T-cell (primary cell): ENCODE data around the gene ECHS1. TPM values are rescaled to one million over a fixed set of nuclear protein-coding genes. Genes with fewer than 3 reads are reported as not detected.
A peak's percentile ranks its signal among the peaks of the same experiment; 100 is the strongest.

Source experiments
- ATAC-seq, 4 experiments: fragments of 200-7000 bp in 3 of 4; fragments of 150-1000 bp in 1 of 4; cut with Tn5 transposase; replicated peaks in 1 of 4; 1 replicate in 3 of 4; 2 replicates in 1 of 4; pipeline ENCODE4 v1.10.0; 2021; ENCODE audit warnings: moderate library complexity in 3 of 4, mild to moderate bottlenecking in 2 of 4, moderate number of reproducible peaks in 1 of 4
- CTCF ChIA-PET, 2 donors: fragments of 300-600 bp; sonication (Branson Sonifier 250); formaldehyde crosslinking; loops; one replicate each; lab custom pipeline; 2022; ENCODE audit warnings: antibody characterized with exemption in 2 of 2; lab: Charles Lee
- POLR2A ChIA-PET, 2 donors: fragments of 300-600 bp; sonication (Branson Sonifier 250); formaldehyde crosslinking; loops; one replicate each; lab custom pipeline; 2022; ENCODE audit warnings: antibody characterized with exemption in 2 of 2; lab: Charles Lee
- DNase-seq, 35 experiments: peaks; one replicate each; pipeline versions ENCODE4 v3.0.0 to v3.0.0-alpha.2; 2013 to 2023
- H3K27ac ChIP-seq: one replicate; pipeline ENCODE4 v1.5.1; 2013; ENCODE audit warnings: low read length
- H3K27me3 ChIP-seq, 2 experiments: replicated peaks in 1 of 2; 1 replicate in 1 of 2; 2 replicates in 1 of 2; pipeline versions ENCODE4 v1.6.1 to v1.7.0; 2013; ENCODE audit warnings: low read length in 1 of 2, mixed read lengths in 1 of 2; ENCODE audit not compliant: control insufficient read depth in 2 of 2, insufficient read depth in 2 of 2; ENCODE audit errors: extremely low read depth in 1 of 2
- H3K36me3 ChIP-seq, 2 donors: 1 replicate in 1 of 2; 2 replicates in 1 of 2; pipeline versions ENCODE4 v1.6.1 to v1.7.0; 2013; ENCODE audit warnings: low read length in 1 of 2; ENCODE audit not compliant: control insufficient read depth in 2 of 2, insufficient read depth in 1 of 2; ENCODE audit errors: extremely low read depth in 1 of 2
- H3K4me1 ChIP-seq, 2 experiments: 1 replicate in 1 of 2; 2 replicates in 1 of 2; pipeline versions ENCODE4 v1.6.1 to v1.7.0; 2013; ENCODE audit warnings: low read length in 2 of 2, mixed read lengths in 1 of 2; ENCODE audit not compliant: insufficient read depth in 2 of 2, control insufficient read depth in 1 of 2; ENCODE audit errors: extremely low read depth in 1 of 2
- H3K4me3 ChIP-seq, 2 donors: 1 replicate in 1 of 2; 2 replicates in 1 of 2; pipeline versions ENCODE4 v1.5.1 to v1.7.0; 2013; ENCODE audit warnings: mild to moderate bottlenecking in 2 of 2, low read length in 1 of 2, moderate library complexity in 1 of 2; ENCODE audit not compliant: control insufficient read depth in 1 of 2; ENCODE audit errors: extremely low read depth in 1 of 2
- H3K9me3 ChIP-seq: 2 replicates; pipeline ENCODE4 v1.7.0; 2013
- H3K27ac Mint-ChIP-seq, 2 donors: one replicate each; pipeline ENCODE4 v1.8.0; 2020 to 2021; ENCODE audit warnings: mild to moderate bottlenecking in 2 of 2, mixed read lengths in 2 of 2
- H3K27me3 Mint-ChIP-seq, 2 donors: one replicate each; pipeline ENCODE4 v1.8.0; 2021 to 2022; ENCODE audit warnings: mixed read lengths in 2 of 2
- H3K36me3 Mint-ChIP-seq: one replicate; pipeline ENCODE4 v1.8.0; 2021; ENCODE audit warnings: mixed read lengths
- H3K4me1 Mint-ChIP-seq, 3 donors: one replicate each; pipeline ENCODE4 v1.8.0; 2020 to 2022; ENCODE audit warnings: mixed read lengths in 3 of 3, mild to moderate bottlenecking in 1 of 3
- H3K4me3 Mint-ChIP-seq, 3 donors: one replicate each; pipeline ENCODE4 v1.8.0; 2020 to 2022; ENCODE audit warnings: mild to moderate bottlenecking in 3 of 3, mixed read lengths in 3 of 3, moderate library complexity in 3 of 3
- H3K9me3 Mint-ChIP-seq, 3 donors: one replicate each; pipeline ENCODE4 v1.8.0; 2020 to 2022; ENCODE audit warnings: mixed read lengths in 3 of 3
- WGBS: methylation state at CpG from one replicate; pipeline ENCODE4 v1.1.5; 2013; ENCODE audit warnings: missing lambda C conversion rate; ENCODE audit not compliant: insufficient coverage; 5-methylcytosine and 5-hydroxymethylcytosine counted together
- total RNA-seq, 35 experiments: library from RNA in 6 of 35; stranded (reverse) in 6 of 35; fragments of 120-200 nt in 1 of 35; gene quantifications; one replicate each; pipeline versions ENCODE4 v1.2.1 to v1.2.4 and lab custom pipeline; 2013 to 2026

Gene ECHS1
- total RNA-seq, 5 donors from 2014 or later (not counting 1 experiment from before 2014, with no cell fraction given), result 17.6 to 31.7 (median 27.2) TPM

DNA sequence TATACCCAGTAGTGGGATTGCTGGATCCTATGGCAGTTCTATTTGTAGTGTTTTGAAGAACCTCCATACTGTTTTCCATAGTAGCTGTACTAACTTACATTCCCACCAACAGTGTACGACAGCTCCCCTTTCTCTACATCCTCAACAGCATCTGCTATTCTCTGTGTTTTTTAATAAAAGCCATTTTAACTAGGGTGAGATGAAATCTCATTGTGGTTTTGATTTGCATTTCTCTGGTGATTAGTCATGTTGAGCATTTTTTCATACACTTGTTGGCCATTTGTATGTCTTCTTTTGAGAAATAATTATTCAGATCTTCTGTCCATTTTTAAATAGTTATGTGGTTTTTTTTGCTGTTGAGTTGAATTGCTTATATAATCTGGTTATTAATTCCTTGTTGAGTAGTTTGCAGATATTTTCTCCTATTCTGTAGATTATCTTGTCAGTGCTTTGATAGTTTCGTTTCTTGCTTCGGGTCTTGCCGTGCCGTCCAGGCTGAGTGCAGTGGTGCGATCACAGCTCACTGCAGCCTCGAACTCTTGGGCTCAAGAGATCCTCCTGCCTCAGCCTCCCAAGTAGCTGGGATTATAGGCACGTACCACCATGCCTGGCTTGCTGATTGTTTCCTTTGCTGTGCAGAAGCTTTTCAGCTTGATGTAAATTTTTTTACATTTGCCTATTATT is 32.8 kb upstream of the ECHS1 start:
- ATAC-seq, result peak in 1 of 4 experiments; percentile 23
- POLR2A ChIA-PET, result no interaction called here

DNA sequence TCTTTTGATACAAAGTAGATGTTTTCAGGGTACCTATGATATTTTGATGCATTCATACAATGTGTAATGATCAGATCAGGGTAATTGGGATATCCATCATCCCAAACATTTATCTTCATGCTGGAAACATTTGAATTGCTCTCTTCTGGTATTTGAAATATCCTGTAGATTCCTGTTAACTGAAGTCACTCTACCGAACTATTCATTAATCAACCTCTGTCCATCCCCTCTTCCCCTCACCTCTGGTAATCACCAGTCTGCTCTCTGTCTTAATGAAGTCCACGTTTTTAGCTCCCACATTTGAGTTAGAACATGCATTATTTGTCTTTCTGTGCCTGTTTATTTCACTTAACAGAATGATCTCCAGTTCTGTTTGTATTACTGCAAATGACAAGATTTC is 32.1 kb upstream of the ECHS1 start:
- ATAC-seq (no peak), DNase-seq (no peak)
- POLR2A ChIA-PET, result no interaction called here
- Mint-ChIP-seq H3K36me3 (peaks cover 70% of the 10 kb centered on the region), H3K27me3 (no peaks in the 10 kb centered on the region), H3K9me3 (peaks cover 0 to 7% (median 0%) of the 10 kb centered on the region in 3 donors), H3K4me3 (no peak overlapping the region), H3K27ac (no peak overlapping the region), H3K4me1 (peaks cover 49 to 58% (median 51%) of the 10 kb centered on the region in 3 donors)
- Histone ChIP-seq H3K36me3 (peaks cover 5 to 52% of the 10 kb centered on the region in 2 donors), H3K4me1 (peaks cover 0 to 12% of the 10 kb centered on the region in 2 experiments), H3K4me3 (no peak overlapping the region), H3K27ac (no peak overlapping the region), H3K27me3 (no peaks in the 10 kb centered on the region), H3K9me3 (no peaks in the 10 kb centered on the region)
- CTCF ChIA-PET, result no interaction called here
- 59% methylated on average over 2 of the region's 2 CpGs for WGBS

More for the DNA sequence above, 32.8 kb upstream of the ECHS1 start:
- no peaks in the 10 kb centered on the region for H3K27me3 Mint-ChIP-seq
- H3K4me1 Mint-ChIP-seq, result peaks cover 44 to 54% (median 51%) of the 10 kb centered on the region in 3 donors
- peaks cover 5 to 55% of the 10 kb centered on the region in 2 donors for H3K36me3 ChIP-seq
- H3K9me3 ChIP-seq, result no peaks in the 10 kb centered on the region
- no peak for DNase-seq
- peaks cover 74% of the 10 kb centered on the region for H3K36me3 Mint-ChIP-seq
- H3K27me3 ChIP-seq, result no peaks in the 10 kb centered on the region
- CTCF ChIA-PET, result interaction anchor here in 1 of 2 donors (0.7 kb wide), 1 partner anchor 72 kb away, joined by 3 read pairs; no protein-coding TSS in a partner anchor
- WGBS, result 67% methylated on average over 1 of the region's 8 CpGs
- H3K9me3 Mint-ChIP-seq, result peaks cover 3 to 8% (median 4%) of the 10 kb centered on the region in 3 donors
- no peak overlapping the region for H3K4me3 ChIP-seq
- H3K4me1 ChIP-seq, result peaks cover 0 to 6% of the 10 kb centered on the region in 2 experiments
- H3K27ac Mint-ChIP-seq, result peak overlapping the region in 1 of 2 donors; percentile 25
- no peak overlapping the region for H3K27ac ChIP-seq
- no peak overlapping the region for H3K4me3 Mint-ChIP-seq

DNA sequence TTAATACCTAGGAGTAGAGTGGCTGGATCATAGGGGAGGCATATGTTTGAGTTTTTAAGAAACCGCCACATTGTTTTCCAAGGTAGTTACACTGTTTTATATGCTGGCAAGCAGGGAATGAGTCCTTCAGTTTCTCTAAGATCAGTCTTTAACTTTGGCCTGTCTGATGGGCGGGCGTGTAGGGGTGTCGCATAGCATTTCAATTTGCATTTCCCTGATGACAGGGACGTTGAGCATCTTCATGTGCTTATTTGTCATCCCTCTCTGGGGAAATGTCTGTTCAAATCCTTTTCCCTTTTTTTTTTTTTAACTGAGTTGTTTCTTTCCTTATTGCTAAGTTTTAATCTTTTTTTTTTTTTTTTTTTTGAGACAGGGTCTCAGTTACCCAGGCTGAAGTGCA is 30.6 kb upstream of the ECHS1 start:
- 100% methylated on average over 1 of the region's 5 CpGs for WGBS
- Histone ChIP-seq H3K4me3 (no peak overlapping the region), H3K9me3 (no peaks in the 10 kb centered on the region), H3K4me1 (peaks cover 0 to 15% of the 10 kb centered on the region in 2 experiments), H3K36me3 (peaks cover 5 to 50% of the 10 kb centered on the region in 2 donors), H3K27ac (no peak overlapping the region), H3K27me3 (no peaks in the 10 kb centered on the region)
- H3K27me3 Mint-ChIP-seq, result no peaks in the 10 kb centered on the region
- peaks cover 38 to 52% (median 50%) of the 10 kb centered on the region in 3 donors for H3K4me1 Mint-ChIP-seq
- no peak overlapping the region for H3K4me3 Mint-ChIP-seq
- peaks cover 64% of the 10 kb centered on the region for H3K36me3 Mint-ChIP-seq
- ChIA-PET CTCF (no interaction called here), POLR2A (no interaction called here)
- no peak for ATAC-seq
- H3K27ac Mint-ChIP-seq, result no peak overlapping the region
- DNase-seq, result no peak
- peaks cover 0 to 4% (median 0%) of the 10 kb centered on the region in 3 donors for H3K9me3 Mint-ChIP-seq

DNA sequence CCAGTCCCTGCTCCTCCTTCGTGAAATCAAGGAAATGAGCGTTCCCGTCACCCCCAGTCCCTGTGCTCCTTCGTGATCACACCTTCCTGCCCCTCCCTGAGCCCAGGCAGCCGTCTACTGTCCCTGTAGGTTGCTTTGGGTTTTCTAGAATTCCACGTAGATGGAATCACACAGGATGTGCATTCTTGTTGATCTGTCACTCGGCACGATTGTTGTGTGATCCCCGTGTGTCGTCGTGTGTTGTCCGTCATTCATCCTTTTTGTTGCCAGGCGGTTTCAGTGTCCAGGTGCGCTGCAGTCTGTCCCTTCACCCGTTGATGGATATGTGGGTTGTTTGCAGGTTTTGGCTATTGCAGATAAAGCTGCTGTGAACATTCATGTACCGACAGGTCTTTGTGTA is 30.2 kb upstream of the ECHS1 start:
- Histone ChIP-seq H3K27me3 (no peaks in the 10 kb centered on the region), H3K4me1 (peaks cover 0 to 15% of the 10 kb centered on the region in 2 experiments), H3K9me3 (no peaks in the 10 kb centered on the region), H3K27ac (no peak overlapping the region), H3K4me3 (no peak overlapping the region), H3K36me3 (peaks cover 5 to 54% of the 10 kb centered on the region in 2 donors)
- CTCF ChIA-PET, result no interaction called here
- Mint-ChIP-seq H3K36me3 (peaks cover 62% of the 10 kb centered on the region), H3K4me1 (peaks cover 34 to 49% (median 47%) of the 10 kb centered on the region in 3 donors), H3K27ac (peak overlapping the region in 1 of 2 donors; percentile 57), H3K4me3 (no peak overlapping the region), H3K9me3 (no peaks in the 10 kb centered on the region), H3K27me3 (no peaks in the 10 kb centered on the region)
- DNase-seq (no peak), ATAC-seq (no peak)
- WGBS, result 88% methylated on average over 11 of the region's 16 CpGs
- POLR2A ChIA-PET, result no interaction called here

DNA sequence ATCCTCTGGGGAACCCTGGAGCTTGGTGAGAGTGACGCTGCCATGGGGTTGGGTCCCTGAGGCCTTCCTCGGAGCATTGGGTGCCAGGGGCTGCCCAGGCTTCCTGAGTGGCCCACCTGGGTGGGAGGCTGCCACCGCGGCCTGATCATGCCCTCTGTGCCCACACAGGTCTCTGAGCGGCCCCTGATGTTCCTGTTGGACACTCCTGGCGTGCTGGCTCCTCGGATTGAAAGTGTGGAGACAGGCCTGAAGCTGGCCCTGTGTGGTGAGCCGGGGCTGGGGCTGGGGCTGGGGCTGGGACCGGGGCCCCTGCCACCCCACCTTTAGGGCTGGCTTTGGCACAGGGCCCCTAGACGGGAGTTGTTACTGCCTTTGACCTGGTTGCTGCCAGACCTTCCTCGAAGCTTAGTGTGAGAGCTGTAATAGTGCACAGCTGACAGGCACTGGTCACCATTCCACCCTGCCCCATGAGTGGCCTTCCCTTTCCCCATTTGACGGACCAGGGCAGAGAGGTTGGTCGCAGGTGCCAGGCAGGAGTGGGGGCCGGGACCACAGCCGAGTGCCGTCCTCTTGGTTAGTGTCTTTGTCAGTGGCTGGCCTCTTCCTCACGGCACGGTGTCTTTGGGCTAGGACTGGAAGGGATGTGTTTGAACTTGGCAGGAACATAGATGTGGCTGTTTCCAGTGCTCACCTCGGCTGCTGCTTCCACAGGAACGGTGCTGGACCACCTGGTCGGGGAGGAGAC is 29.0 kb upstream of the ECHS1 start:
- peaks cover 34 to 50% (median 48%) of the 10 kb centered on the region in 3 donors for H3K4me1 Mint-ChIP-seq
- ChIA-PET POLR2A (interaction anchor here in 1 of 2 donors (0.5 kb wide), 1 partner anchor 19 kb away, joined by 6 read pairs; no protein-coding TSS in a partner anchor), CTCF (no interaction called here)
- no peak overlapping the region for H3K4me3 Mint-ChIP-seq
- peaks cover 60% of the 10 kb centered on the region for H3K36me3 Mint-ChIP-seq
- H3K9me3 Mint-ChIP-seq, result no peaks in the 10 kb centered on the region
- Histone ChIP-seq H3K4me3 (no peak overlapping the region), H3K36me3 (peaks cover 5 to 55% of the 10 kb centered on the region in 2 donors), H3K27ac (no peak overlapping the region), H3K9me3 (no peaks in the 10 kb centered on the region), H3K27me3 (no peaks in the 10 kb centered on the region), H3K4me1 (peaks cover 0 to 15% of the 10 kb centered on the region in 2 experiments)
- no peaks in the 10 kb centered on the region for H3K27me3 Mint-ChIP-seq
- 99% methylated on average over 12 of the region's 21 CpGs for WGBS
- H3K27ac Mint-ChIP-seq, result peak overlapping the region in 1 of 2 donors; percentile 39
- no peak for ATAC-seq
- no peak for DNase-seq

DNA sequence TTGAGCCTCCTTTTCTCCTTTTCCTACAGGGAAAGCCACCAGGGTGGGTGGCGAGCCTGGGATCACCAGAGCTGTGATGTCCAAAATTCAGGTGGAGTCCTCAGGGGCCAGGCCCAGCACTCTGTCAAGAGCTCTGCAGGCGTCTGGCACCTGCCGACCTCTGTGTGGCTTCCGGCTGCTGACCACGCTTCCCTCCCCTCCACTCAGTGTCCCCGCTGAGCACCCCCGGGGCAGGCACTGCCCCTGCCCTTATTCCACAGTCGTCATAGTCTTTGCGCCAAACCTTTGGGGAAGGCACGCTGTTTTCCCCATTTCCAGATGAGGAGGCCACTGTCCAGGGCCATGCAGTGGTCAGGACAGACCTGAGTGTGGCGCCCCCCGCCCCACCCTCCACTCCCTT is 28.3 kb upstream of the ECHS1 start:
- Mint-ChIP-seq H3K36me3 (peaks cover 54% of the 10 kb centered on the region), H3K27ac (peak overlapping the region in 1 of 2 donors; percentile 46), H3K27me3 (no peaks in the 10 kb centered on the region), H3K9me3 (no peaks in the 10 kb centered on the region), H3K4me3 (peak overlapping the region in 1 of 3 donors; percentile 9), H3K4me1 (peaks cover 40 to 51% (median 45%) of the 10 kb centered on the region in 3 donors)
- Histone ChIP-seq H3K9me3 (no peaks in the 10 kb centered on the region), H3K27ac (no peak overlapping the region), H3K4me3 (no peak overlapping the region), H3K4me1 (peaks cover 0 to 15% of the 10 kb centered on the region in 2 experiments), H3K36me3 (peaks cover 5 to 56% of the 10 kb centered on the region in 2 donors), H3K27me3 (no peaks in the 10 kb centered on the region)
- no peak for DNase-seq
- WGBS, result 82% methylated on average over 7 of the region's 12 CpGs
- POLR2A ChIA-PET, result interaction anchor here in 1 of 2 donors (0.5 to 1.1 kb wide), 2 partner anchors 11 to 18 kb away, joined by 3 to 6 read pairs; no protein-coding TSS in a partner anchor
- CTCF ChIA-PET, result no interaction called here
- ATAC-seq, result no peak
